ENCODE data around the gene CCDC69. TPM values are rescaled to one million over a fixed set of nuclear protein-coding genes. Genes with fewer than 3 reads are reported as not detected.
A peak's percentile ranks its signal among the peaks of the same experiment; 100 is the strongest.

CCDC69 gene
- total RNA-seq, 1 donor from 2014 or later, result 109 TPM

GRCh38 chr5:151222054-151222789 is 1.7 kb downstream of the CCDC69 start:
- CTCF ChIA-PET, result interaction anchor here (1.2 to 3.5 kb wide), 8 partner anchors 8 to 96 kb away, joined by 5 to 24 read pairs (median 11); no protein-coding TSS in a partner anchor
- intact Hi-C loops (cut with micrococcal nuclease), result no loop called here
- H3K9me3 Mint-ChIP-seq, result no peaks in the 10 kb centered on the region
- H3K27me3 Mint-ChIP-seq, result no peaks in the 10 kb centered on the region
- H3K36me3 Mint-ChIP-seq (ENCODE audit: low read depth), result peaks cover 48% of the 10 kb centered on the region
- H3K4me1 Mint-ChIP-seq, result peaks cover 77% of the 10 kb centered on the region
- no peak for TF ChIP-seq CTCF (IDR thresholded peaks at IDR 0.05)
- POLR2A ChIA-PET, result interaction anchor here (1.0 to 7.0 kb wide), 17 partner anchors 10 to 773 kb away, joined by 3 to 222 read pairs (median 11); partner anchors contain the start of genes GM2A, RPS14 and TNIP1
- peak overlapping the region; percentile 93 for H3K27ac Mint-ChIP-seq
- ATAC-seq (ENCODE audit: low read depth) (peak; percentile 19), DNase-seq (no peak)
- H3K4me3 Mint-ChIP-seq, result peak overlapping the region; percentile 91

GRCh38 chr5:151221574-151221973 is 2.3 kb downstream of the CCDC69 start:
- Mint-ChIP-seq H3K9me3 (no peaks in the 10 kb centered on the region), H3K4me3 (peak overlapping the region; percentile 91), H3K27ac (peak overlapping the region; percentile 93), H3K4me1 (peaks cover 84% of the 10 kb centered on the region), H3K36me3 (ENCODE audit: low read depth) (peaks cover 52% of the 10 kb centered on the region), H3K27me3 (no peaks in the 10 kb centered on the region)
- ATAC-seq (ENCODE audit: low read depth) (no peak), DNase-seq (no peak)
- TF ChIP-seq CTCF (IDR thresholded peaks at IDR 0.05), result no peak
- CTCF ChIA-PET, result interaction anchor here (1.1 to 3.5 kb wide), 5 partner anchors 10 to 95 kb away, joined by 3 to 18 read pairs (median 6); no protein-coding TSS in a partner anchor
- intact Hi-C loops (cut with micrococcal nuclease), result no loop called here
- POLR2A ChIA-PET, result interaction anchor here (0.6 to 7.0 kb wide), 9 partner anchors 10 to 57 kb away, joined by 3 to 222 read pairs (median 4); partner anchors contain the start of gene GM2A

GRCh38 chr5:151219789-151220188 is 4.1 kb downstream of the CCDC69 start:
- no peak for ATAC-seq (ENCODE audit: low read depth)
- H3K27me3 Mint-ChIP-seq, result no peaks in the 10 kb centered on the region
- ChIA-PET CTCF (interaction anchor here (0.7 kb wide), 1 partner anchor 55 kb away, joined by 3 read pairs; no protein-coding TSS in a partner anchor), POLR2A (interaction anchor here (7.0 kb wide), 1 partner anchor 8 kb away, joined by 222 read pairs; no protein-coding TSS in a partner anchor)
- peaks cover 64% of the 10 kb centered on the region for H3K36me3 Mint-ChIP-seq (ENCODE audit: low read depth)
- H3K4me3 Mint-ChIP-seq, result peak overlapping the region; percentile 7
- peak overlapping the region; percentile 93 for H3K27ac Mint-ChIP-seq
- peaks cover 92% of the 10 kb centered on the region for H3K4me1 Mint-ChIP-seq
- no peak for DNase-seq
- no peaks in the 10 kb centered on the region for H3K9me3 Mint-ChIP-seq
- no peak for TF ChIP-seq CTCF (IDR thresholded peaks at IDR 0.05)
- intact Hi-C loops (cut with micrococcal nuclease), result no loop called here

GRCh38 chr5:151219138-151219537 is 4.8 kb downstream of the CCDC69 start:
- H3K27ac Mint-ChIP-seq, result peak overlapping the region; percentile 73
- H3K4me1 Mint-ChIP-seq, result peaks cover 93% of the 10 kb centered on the region
- H3K36me3 Mint-ChIP-seq (ENCODE audit: low read depth), result peaks cover 65% of the 10 kb centered on the region
- intact Hi-C loops (cut with micrococcal nuclease), result no loop called here
- CTCF ChIA-PET, result no interaction called here
- no peak overlapping the region for H3K4me3 Mint-ChIP-seq
- H3K9me3 Mint-ChIP-seq, result no peaks in the 10 kb centered on the region
- DNase-seq (no peak), ATAC-seq (ENCODE audit: low read depth) (no peak)
- H3K27me3 Mint-ChIP-seq, result no peaks in the 10 kb centered on the region
- POLR2A ChIA-PET, result interaction anchor here (0.7 to 1.4 kb wide), 2 partner anchors 15 to 35 kb away, joined by 3 read pairs; no protein-coding TSS in a partner anchor
- no peak for TF ChIP-seq CTCF (IDR thresholded peaks at IDR 0.05)

GRCh38 chr5:151218177-151218576 is 5.7 kb downstream of the CCDC69 start:
- Mint-ChIP-seq H3K9me3 (no peaks in the 10 kb centered on the region), H3K4me1 (peaks cover 100% of the 10 kb centered on the region), H3K27me3 (no peaks in the 10 kb centered on the region), H3K27ac (peak overlapping the region; percentile 73), H3K4me3 (peak overlapping the region; percentile 30), H3K36me3 (ENCODE audit: low read depth) (peaks cover 62% of the 10 kb centered on the region)
- intact Hi-C loops (cut with micrococcal nuclease), result no loop called here
- ChIA-PET CTCF (interaction anchor here (1.3 kb wide), 1 partner anchor 21 kb away, joined by 3 read pairs; no protein-coding TSS in a partner anchor), POLR2A (interaction anchor here (1.4 kb wide), 1 partner anchor 16 kb away, joined by 3 read pairs; no protein-coding TSS in a partner anchor)
- ATAC-seq (ENCODE audit: low read depth) (no peak), DNase-seq (no peak)
- TF ChIP-seq CTCF (IDR thresholded peaks at IDR 0.05), result no peak

Data from activated B cell treated with CpG ODN at 0.5 μM for 24 hours (primary cell).